HEK293 (cell line): ENCODE measurements around the gene XKRX.

Experiments used
- GLIS1 ChIP-seq: fragments of 450-650 bp; formaldehyde crosslinking; IDR thresholded peaks from 2 replicates; pipeline ENCODE4 v1.5.1; 2016; ENCODE audit warnings: missing biosample characterization, missing genetic modification characterization
- KLF7 ChIP-seq: fragments of 450-650 bp; formaldehyde crosslinking; IDR thresholded peaks from 2 replicates; pipeline ENCODE4 v1.5.1; 2016; ENCODE audit warnings: missing biosample characterization, missing genetic modification characterization, borderline replicate concordance
- OVOL3 ChIP-seq: fragments of 450-650 bp; formaldehyde crosslinking; IDR thresholded peaks from 2 replicates; pipeline ENCODE4 v1.5.1; 2016; ENCODE audit warnings: missing biosample characterization, missing genetic modification characterization
- YY2 ChIP-seq: fragments of 450-650 bp; formaldehyde crosslinking; IDR thresholded peaks from 2 replicates; pipeline ENCODE4 v1.5.1; 2016; ENCODE audit warnings: missing biosample characterization, missing genetic modification characterization
- ZBTB8A ChIP-seq: fragments of 450-650 bp; formaldehyde crosslinking; IDR thresholded peaks from 2 replicates; pipeline ENCODE4 v1.5.1; 2016; ENCODE audit warnings: missing biosample characterization, missing genetic modification characterization
- ZNF174 ChIP-seq: fragments of 450-650 bp; formaldehyde crosslinking; IDR thresholded peaks from 2 replicates; pipeline ENCODE4 v1.5.0; 2017; ENCODE audit warnings: missing biosample characterization, mild to moderate bottlenecking, missing genetic modification characterization
- ZNF214 ChIP-seq: fragments of 450-650 bp; formaldehyde crosslinking; IDR thresholded peaks from 2 replicates; pipeline ENCODE4 v1.5.1; 2017; ENCODE audit warnings: missing biosample characterization, mild to moderate bottlenecking, missing genetic modification characterization, borderline replicate concordance
- ZNF248 ChIP-seq: fragments of 450-650 bp; formaldehyde crosslinking; IDR thresholded peaks from 2 replicates; pipeline ENCODE4 v1.5.1; 2017; ENCODE audit warnings: missing biosample characterization, missing genetic modification characterization
- ZNF274 ChIP-seq, 2 experiments: fragments of 200-500 bp in 1 of 2; fragments of 450-650 bp in 1 of 2; sonication (Bioruptor generic) in 1 of 2; formaldehyde crosslinking in 1 of 2; IDR thresholded peaks; 2 replicates each; pipeline versions ENCODE4 v1.5.1 to v1.6.1; 2014 to 2016; ENCODE audit warnings: borderline replicate concordance in 1 of 2, inconsistent platforms in 1 of 2, low read length in 1 of 2, missing biosample characterization in 1 of 2, missing genetic modification characterization in 1 of 2
- ZNF341 ChIP-seq: fragments of 450-650 bp; formaldehyde crosslinking; IDR thresholded peaks from 2 replicates; pipeline ENCODE4; 2016; ENCODE audit warnings: low read depth, missing biosample characterization, missing genetic modification characterization
- ZNF416 ChIP-seq: fragments of 450-650 bp; formaldehyde crosslinking; IDR thresholded peaks from 2 replicates; pipeline ENCODE4 v1.5.1; 2016; ENCODE audit warnings: missing biosample characterization, missing genetic modification characterization
- ZNF501 ChIP-seq: fragments of 450-650 bp; formaldehyde crosslinking; IDR thresholded peaks from 2 replicates; pipeline ENCODE4 v1.5.1; 2016; ENCODE audit warnings: missing biosample characterization, missing genetic modification characterization
- ZNF530 ChIP-seq: fragments of 450-650 bp; formaldehyde crosslinking; IDR thresholded peaks from 2 replicates; pipeline ENCODE4 v1.5.1; 2016; ENCODE audit warnings: low read depth, missing biosample characterization, missing genetic modification characterization
- ZNF549 ChIP-seq: fragments of 450-650 bp; IDR thresholded peaks from 2 replicates; pipeline ENCODE4 v1.5.1; 2018; ENCODE audit warnings: missing biosample characterization, missing genetic modification characterization, mild to moderate bottlenecking, inconsistent platforms, moderate library complexity
- ZNF660 ChIP-seq: fragments of 450-650 bp; IDR thresholded peaks from 2 replicates; pipeline ENCODE4 v1.5.1; 2018; ENCODE audit warnings: missing biosample characterization, mild to moderate bottlenecking, missing genetic modification characterization
- ZNF776 ChIP-seq: fragments of 450-650 bp; formaldehyde crosslinking; IDR thresholded peaks from 2 replicates; pipeline ENCODE4 v1.5.0; 2017; ENCODE audit warnings: missing biosample characterization, missing genetic modification characterization, borderline replicate concordance
- ZSCAN16 ChIP-seq: fragments of 450-650 bp; formaldehyde crosslinking; IDR thresholded peaks from 2 replicates; pipeline ENCODE4 v1.5.1; 2016; ENCODE audit warnings: missing biosample characterization, missing genetic modification characterization
- TF ChIP-seq, protein P1 (sequence below): fragments of 450-650 bp; formaldehyde crosslinking; IDR thresholded peaks from 2 replicates; pipeline ENCODE4 v1.5.1; 2016; ENCODE audit warnings: missing biosample characterization, missing genetic modification characterization
- TF ChIP-seq, protein P2 (sequence below): fragments of 450-650 bp; formaldehyde crosslinking; IDR thresholded peaks from 2 replicates; pipeline ENCODE4 v1.5.1; 2016; ENCODE audit warnings: missing biosample characterization, missing genetic modification characterization
- TF ChIP-seq, protein P3 (sequence below): fragments of 450-650 bp; formaldehyde crosslinking; IDR thresholded peaks from 2 replicates; pipeline ENCODE4 v1.5.1; 2016; ENCODE audit warnings: missing biosample characterization, missing genetic modification characterization
- TF ChIP-seq, protein P4 (sequence below): fragments of 450-650 bp; formaldehyde crosslinking; conservative IDR thresholded peaks from 2 replicates; pipeline ENCODE4 v1.5.1; 2016; ENCODE audit warnings: low read depth, missing biosample characterization, missing genetic modification characterization
- TF ChIP-seq, protein P5 (sequence below): fragments of 450-650 bp; formaldehyde crosslinking; IDR thresholded peaks from 2 replicates; pipeline ENCODE4 v1.5.1; 2016; ENCODE audit warnings: missing biosample characterization, missing genetic modification characterization, borderline replicate concordance

The XKRX gene

DNA sequence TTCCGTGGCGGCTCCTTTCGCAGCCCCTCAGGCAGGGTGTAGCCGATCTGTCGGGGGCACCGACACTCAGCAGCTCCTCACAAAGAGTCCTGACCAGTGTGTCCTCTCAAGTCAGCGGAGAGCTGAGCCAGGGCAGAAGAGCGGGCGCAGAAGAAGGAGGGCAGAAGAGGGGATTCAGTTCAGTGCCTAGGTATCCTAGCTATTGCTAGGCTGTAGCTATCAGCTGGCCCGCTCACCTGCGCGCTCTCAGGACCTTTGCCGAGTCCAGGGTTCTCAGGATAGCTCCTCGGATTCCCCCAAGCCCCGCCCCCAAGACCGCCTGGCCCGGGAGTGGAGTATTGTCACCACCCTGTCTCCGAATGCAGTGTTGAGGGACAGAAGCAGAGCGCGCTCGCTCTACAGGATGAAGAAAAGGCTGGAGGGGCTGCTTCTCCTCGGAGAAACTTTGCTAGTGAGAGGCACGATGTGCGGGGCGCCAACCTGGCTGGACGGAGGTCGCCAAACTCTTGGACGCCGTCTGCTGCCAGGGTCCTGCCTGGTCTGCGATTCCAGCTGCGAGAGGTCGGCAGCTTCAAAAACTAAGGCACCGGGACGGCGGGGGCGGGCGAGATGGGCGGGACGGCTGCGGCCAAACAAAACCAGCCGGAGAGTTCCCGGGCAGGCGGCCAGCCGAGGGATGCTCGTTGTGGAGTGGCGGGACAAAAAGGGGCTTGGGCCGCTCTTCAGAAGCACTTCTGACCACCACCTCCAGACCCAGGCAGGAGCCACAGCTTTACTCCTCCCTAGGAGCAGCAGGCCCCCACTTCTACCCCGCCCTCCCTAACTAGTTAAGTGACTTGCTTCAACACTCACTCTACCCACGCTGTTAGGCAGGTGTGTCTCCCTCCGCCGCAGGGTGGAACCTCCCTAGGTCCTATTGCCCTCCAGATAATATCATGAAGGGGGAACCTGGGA is at the start of gene XKRX (continued):
- TF ChIP-seq, protein P1, sequence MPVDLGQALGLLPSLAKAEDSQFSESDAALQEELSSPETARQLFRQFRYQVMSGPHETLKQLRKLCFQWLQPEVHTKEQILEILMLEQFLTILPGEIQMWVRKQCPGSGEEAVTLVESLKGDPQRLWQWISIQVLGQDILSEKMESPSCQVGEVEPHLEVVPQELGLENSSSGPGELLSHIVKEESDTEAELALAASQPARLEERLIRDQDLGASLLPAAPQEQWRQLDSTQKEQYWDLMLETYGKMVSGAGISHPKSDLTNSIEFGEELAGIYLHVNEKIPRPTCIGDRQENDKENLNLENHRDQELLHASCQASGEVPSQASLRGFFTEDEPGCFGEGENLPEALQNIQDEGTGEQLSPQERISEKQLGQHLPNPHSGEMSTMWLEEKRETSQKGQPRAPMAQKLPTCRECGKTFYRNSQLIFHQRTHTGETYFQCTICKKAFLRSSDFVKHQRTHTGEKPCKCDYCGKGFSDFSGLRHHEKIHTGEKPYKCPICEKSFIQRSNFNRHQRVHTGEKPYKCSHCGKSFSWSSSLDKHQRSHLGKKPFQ (tag by site-specific recombination) = no peak
- TF ChIP-seq ZNF341 (tag by site-specific recombination) (peak; percentile 75), ZBTB8A (no peak), ZSCAN16 (no peak), ZNF549 (tag by site-specific recombination) (no peak), YY2 (no peak), OVOL3 (tag by site-specific recombination) (no peak), KLF7 (tag by site-specific recombination) (no peak), ZNF274 (IDR thresholded peaks at IDR 0.05; ENCODE audit: low read length) (no peak), ZNF274 (tag by site-specific recombination; IDR thresholded peaks at IDR 0.05; ENCODE audit: borderline replicate concordance) (no peak), ZNF214 (tag by site-specific recombination) (no peak), ZNF660 (tag by site-specific recombination) (no peak), ZNF776 (tag by site-specific recombination) (no peak), ZNF248 (tag by site-specific recombination) (no peak), ZNF530 (tag by site-specific recombination) (no peak), ZNF501 (tag by site-specific recombination) (no peak), ZNF174 (tag by site-specific recombination) (no peak), GLIS1 (tag by site-specific recombination) (no peak), ZNF416 (tag by site-specific recombination) (no peak)
- TF ChIP-seq, protein P2, sequence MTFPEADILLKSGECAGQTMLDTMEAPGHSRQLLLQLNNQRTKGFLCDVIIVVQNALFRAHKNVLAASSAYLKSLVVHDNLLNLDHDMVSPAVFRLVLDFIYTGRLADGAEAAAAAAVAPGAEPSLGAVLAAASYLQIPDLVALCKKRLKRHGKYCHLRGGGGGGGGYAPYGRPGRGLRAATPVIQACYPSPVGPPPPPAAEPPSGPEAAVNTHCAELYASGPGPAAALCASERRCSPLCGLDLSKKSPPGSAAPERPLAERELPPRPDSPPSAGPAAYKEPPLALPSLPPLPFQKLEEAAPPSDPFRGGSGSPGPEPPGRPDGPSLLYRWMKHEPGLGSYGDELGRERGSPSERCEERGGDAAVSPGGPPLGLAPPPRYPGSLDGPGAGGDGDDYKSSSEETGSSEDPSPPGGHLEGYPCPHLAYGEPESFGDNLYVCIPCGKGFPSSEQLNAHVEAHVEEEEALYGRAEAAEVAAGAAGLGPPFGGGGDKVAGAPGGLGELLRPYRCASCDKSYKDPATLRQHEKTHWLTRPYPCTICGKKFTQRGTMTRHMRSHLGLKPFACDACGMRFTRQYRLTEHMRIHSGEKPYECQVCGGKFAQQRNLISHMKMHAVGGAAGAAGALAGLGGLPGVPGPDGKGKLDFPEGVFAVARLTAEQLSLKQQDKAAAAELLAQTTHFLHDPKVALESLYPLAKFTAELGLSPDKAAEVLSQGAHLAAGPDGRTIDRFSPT (tag by site-specific recombination) = no peak
- TF ChIP-seq, protein P3, sequence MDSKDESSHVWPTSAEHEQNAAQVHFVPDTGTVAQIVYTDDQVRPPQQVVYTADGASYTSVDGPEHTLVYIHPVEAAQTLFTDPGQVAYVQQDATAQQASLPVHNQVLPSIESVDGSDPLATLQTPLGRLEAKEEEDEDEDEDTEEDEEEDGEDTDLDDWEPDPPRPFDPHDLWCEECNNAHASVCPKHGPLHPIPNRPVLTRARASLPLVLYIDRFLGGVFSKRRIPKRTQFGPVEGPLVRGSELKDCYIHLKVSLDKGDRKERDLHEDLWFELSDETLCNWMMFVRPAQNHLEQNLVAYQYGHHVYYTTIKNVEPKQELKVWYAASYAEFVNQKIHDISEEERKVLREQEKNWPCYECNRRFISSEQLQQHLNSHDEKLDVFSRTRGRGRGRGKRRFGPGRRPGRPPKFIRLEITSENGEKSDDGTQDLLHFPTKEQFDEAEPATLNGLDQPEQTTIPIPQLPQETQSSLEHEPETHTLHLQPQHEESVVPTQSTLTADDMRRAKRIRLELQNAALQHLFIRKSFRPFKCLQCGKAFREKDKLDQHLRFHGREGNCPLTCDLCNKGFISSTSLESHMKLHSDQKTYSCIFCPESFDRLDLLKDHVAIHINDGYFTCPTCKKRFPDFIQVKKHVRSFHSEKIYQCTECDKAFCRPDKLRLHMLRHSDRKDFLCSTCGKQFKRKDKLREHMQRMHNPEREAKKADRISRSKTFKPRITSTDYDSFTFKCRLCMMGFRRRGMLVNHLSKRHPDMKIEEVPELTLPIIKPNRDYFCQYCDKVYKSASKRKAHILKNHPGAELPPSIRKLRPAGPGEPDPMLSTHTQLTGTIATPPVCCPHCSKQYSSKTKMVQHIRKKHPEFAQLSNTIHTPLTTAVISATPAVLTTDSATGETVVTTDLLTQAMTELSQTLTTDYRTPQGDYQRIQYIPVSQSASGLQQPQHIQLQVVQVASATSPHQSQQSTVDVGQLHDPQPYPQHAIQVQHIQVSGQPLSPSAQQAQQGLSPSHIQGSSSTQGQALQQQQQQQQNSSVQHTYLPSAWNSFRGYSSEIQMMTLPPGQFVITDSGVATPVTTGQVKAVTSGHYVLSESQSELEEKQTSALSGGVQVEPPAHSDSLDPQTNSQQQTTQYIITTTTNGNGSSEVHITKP = peak; percentile 64; the same call in 1 of the 2 replicates
- TF ChIP-seq, protein P4, sequence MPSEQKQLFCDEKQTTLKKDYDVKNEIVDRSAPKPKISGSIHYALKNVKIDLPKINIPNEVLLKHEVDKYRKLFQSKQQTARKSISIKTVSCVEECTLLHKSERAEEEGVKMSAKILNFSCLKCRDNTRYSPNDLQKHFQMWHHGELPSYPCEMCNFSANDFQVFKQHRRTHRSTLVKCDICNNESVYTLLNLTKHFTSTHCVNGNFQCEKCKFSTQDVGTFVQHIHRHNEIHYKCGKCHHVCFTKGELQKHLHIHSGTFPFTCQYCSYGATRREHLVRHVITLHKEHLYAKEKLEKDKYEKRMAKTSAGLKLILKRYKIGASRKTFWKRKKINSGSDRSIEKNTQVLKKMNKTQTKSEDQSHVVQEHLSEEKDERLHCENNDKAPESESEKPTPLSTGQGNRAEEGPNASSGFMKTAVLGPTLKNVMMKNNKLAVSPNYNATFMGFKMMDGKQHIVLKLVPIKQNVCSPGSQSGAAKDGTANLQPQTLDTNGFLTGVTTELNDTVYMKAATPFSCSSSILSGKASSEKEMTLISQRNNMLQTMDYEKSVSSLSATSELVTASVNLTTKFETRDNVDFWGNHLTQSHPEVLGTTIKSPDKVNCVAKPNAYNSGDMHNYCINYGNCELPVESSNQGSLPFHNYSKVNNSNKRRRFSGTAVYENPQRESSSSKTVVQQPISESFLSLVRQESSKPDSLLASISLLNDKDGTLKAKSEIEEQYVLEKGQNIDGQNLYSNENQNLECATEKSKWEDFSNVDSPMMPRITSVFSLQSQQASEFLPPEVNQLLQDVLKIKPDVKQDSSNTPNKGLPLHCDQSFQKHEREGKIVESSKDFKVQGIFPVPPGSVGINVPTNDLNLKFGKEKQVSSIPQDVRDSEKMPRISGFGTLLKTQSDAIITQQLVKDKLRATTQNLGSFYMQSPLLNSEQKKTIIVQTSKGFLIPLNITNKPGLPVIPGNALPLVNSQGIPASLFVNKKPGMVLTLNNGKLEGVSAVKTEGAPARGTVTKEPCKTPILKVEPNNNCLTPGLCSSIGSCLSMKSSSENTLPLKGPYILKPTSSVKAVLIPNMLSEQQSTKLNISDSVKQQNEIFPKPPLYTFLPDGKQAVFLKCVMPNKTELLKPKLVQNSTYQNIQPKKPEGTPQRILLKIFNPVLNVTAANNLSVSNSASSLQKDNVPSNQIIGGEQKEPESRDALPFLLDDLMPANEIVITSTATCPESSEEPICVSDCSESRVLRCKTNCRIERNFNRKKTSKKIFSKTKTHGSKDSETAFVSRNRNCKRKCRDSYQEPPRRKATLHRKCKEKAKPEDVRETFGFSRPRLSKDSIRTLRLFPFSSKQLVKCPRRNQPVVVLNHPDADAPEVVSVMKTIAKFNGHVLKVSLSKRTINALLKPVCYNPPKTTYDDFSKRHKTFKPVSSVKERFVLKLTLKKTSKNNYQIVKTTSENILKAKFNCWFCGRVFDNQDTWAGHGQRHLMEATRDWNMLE (tag by site-specific recombination) = no peak
- TF ChIP-seq, protein P5, sequence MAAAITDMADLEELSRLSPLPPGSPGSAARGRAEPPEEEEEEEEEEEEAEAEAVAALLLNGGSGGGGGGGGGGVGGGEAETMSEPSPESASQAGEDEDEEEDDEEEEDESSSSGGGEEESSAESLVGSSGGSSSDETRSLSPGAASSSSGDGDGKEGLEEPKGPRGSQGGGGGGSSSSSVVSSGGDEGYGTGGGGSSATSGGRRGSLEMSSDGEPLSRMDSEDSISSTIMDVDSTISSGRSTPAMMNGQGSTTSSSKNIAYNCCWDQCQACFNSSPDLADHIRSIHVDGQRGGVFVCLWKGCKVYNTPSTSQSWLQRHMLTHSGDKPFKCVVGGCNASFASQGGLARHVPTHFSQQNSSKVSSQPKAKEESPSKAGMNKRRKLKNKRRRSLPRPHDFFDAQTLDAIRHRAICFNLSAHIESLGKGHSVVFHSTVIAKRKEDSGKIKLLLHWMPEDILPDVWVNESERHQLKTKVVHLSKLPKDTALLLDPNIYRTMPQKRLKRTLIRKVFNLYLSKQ (tag by site-specific recombination) = no peak
